ENCODE results near the gene RAB11FIP4. TPM values are rescaled to one million over a fixed set of nuclear protein-coding genes. Genes with fewer than 3 reads are reported as not detected.

RAB11FIP4 gene
- total RNA-seq, 1 donor from 2014 or later, result 103 TPM

DNA sequence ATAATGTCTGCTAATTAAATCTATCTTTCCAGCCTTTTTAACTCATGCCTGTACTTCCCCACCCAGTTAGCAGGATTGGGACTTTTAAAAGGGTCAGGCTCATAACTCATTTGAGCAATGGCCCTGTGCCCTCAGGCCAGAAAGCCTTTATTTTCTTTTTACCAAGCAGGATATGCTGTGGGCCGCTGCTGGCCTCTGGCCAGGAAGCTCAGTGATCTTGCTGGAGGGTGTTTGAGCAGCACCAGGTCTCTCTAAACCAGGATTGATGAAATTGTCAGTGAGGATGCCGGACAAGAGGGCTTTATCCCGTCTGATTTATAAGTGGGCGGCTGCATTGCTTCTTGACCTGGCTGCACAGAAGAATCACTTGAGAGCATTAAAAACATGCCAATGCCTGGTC lies 187.8 kb downstream of the RAB11FIP4 start:
- DNase-seq, result no peak
- TF ChIP-seq, protein P1, sequence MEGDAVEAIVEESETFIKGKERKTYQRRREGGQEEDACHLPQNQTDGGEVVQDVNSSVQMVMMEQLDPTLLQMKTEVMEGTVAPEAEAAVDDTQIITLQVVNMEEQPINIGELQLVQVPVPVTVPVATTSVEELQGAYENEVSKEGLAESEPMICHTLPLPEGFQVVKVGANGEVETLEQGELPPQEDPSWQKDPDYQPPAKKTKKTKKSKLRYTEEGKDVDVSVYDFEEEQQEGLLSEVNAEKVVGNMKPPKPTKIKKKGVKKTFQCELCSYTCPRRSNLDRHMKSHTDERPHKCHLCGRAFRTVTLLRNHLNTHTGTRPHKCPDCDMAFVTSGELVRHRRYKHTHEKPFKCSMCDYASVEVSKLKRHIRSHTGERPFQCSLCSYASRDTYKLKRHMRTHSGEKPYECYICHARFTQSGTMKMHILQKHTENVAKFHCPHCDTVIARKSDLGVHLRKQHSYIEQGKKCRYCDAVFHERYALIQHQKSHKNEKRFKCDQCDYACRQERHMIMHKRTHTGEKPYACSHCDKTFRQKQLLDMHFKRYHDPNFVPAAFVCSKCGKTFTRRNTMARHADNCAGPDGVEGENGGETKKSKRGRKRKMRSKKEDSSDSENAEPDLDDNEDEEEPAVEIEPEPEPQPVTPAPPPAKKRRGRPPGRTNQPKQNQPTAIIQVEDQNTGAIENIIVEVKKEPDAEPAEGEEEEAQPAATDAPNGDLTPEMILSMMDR (IDR thresholded peaks at IDR 0.05; ENCODE audit: partially characterized antibody, unreplicated experiment), result no peak
- peaks cover 2% of the 10 kb centered on the region for H3K27me3 Mint-ChIP-seq (ENCODE audit: unreplicated experiment)
- no peak overlapping the region for H3K4me3 Mint-ChIP-seq (ENCODE audit: unreplicated experiment)
- H3K4me1 Mint-ChIP-seq (ENCODE audit: low read depth, unreplicated experiment), result no peaks in the 10 kb centered on the region
- H3K36me3 Mint-ChIP-seq (ENCODE audit: unreplicated experiment), result no peaks in the 10 kb centered on the region
- H3K27ac Mint-ChIP-seq (ENCODE audit: unreplicated experiment), result no peak overlapping the region
- H3K9me3 Mint-ChIP-seq (ENCODE audit: unreplicated experiment), result no peaks in the 10 kb centered on the region

DNA sequence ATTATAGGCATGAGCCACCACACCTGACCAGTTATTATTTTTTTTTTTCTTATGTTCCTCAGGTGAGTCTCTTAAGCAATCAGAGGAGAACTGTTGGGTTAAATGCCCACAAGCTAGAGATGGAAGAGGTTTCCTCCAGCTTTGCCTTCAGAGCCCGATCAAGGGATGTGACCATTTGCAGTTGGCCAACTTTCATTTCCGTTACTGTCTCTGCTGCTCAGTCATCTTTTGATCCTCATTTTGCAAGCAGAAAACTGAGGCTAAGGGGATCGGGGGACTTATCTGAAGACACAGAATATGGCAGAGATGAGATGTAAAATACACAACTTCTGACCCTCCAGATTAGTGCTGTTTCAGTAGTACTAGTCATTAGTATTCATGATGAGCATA lies 188.8 kb downstream of the RAB11FIP4 start:
- Mint-ChIP-seq H3K27me3 (ENCODE audit: unreplicated experiment) (peaks cover 2% of the 10 kb centered on the region), H3K36me3 (ENCODE audit: unreplicated experiment) (no peaks in the 10 kb centered on the region), H3K4me1 (ENCODE audit: low read depth, unreplicated experiment) (no peaks in the 10 kb centered on the region), H3K4me3 (ENCODE audit: unreplicated experiment) (no peak overlapping the region), H3K27ac (ENCODE audit: unreplicated experiment) (no peak overlapping the region), H3K9me3 (ENCODE audit: unreplicated experiment) (no peaks in the 10 kb centered on the region)
- DNase-seq, result no peak
- TF ChIP-seq, protein P1 (IDR thresholded peaks at IDR 0.05; ENCODE audit: partially characterized antibody, unreplicated experiment), result no peak

DNA sequence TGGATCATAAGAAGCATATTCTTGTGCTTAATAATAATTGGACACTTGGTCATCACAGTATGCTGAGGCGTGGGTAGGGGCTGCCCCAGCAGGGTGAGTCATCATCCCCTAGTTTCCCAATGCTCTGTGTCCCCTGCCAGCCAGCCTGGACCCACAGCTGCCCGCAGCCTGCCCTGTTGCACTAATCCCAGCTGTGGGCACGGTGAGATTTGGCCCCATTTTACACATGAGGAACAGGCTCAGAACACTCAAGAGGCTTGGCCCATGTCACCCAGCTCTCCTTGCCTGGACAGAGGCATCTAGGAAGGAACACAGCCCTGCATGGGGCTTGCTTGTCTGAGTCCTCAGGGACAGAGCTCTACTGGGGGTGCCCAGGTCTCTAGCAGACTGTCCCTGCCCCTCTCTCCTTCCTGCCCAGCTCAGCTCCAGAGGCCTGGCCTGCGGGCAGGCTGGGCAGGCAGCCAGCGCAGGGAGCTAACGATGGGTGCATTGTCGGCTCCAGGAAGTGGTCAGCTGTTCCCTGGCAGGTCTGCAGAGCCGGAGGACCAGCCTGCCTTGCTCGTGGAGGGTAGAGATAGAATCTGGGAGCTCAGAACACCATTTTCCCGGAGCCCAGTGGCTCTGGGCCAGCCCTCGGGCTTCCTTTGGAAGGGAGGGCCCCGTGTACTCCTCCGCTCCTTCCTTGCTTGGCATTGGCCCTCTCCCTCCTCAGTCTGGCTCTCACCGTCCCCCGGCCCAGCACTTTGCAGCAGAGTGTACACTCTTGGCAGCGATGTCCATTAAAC lies 189.4 kb downstream of the RAB11FIP4 start:
- H3K27me3 Mint-ChIP-seq (ENCODE audit: unreplicated experiment), result no peaks in the 10 kb centered on the region
- TF ChIP-seq, protein P1 (IDR thresholded peaks at IDR 0.05; ENCODE audit: partially characterized antibody, unreplicated experiment), result no peak
- H3K4me3 Mint-ChIP-seq (ENCODE audit: unreplicated experiment), result no peak overlapping the region
- H3K9me3 Mint-ChIP-seq (ENCODE audit: unreplicated experiment), result no peaks in the 10 kb centered on the region
- no peaks in the 10 kb centered on the region for H3K4me1 Mint-ChIP-seq (ENCODE audit: low read depth, unreplicated experiment)
- no peaks in the 10 kb centered on the region for H3K36me3 Mint-ChIP-seq (ENCODE audit: unreplicated experiment)
- DNase-seq, result no peak
- no peak overlapping the region for H3K27ac Mint-ChIP-seq (ENCODE audit: unreplicated experiment)

DNA sequence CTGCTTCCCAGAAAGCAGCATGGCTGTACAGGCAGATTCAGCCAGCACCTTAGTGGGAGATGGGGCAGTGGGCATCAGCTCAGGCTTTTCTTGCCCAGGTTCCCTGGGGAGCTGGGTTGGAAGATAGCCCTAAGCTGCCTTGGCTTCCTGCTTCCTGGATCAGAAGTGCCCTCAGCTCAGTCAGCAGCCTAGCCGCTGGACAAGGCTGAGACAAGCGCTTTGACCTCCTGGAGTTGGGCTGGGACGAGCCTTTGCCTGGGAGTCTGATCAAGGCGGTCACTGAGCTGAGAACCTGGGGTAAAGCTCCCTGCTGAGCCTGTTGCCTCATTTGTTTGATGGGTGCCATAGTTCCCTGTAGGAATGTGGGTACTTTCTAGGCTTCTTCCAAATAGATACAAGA lies 190.0 kb downstream of the RAB11FIP4 start:
- H3K27ac Mint-ChIP-seq (ENCODE audit: unreplicated experiment), result no peak overlapping the region
- no peak overlapping the region for H3K4me3 Mint-ChIP-seq (ENCODE audit: unreplicated experiment)
- no peaks in the 10 kb centered on the region for H3K36me3 Mint-ChIP-seq (ENCODE audit: unreplicated experiment)
- no peak for DNase-seq
- H3K27me3 Mint-ChIP-seq (ENCODE audit: unreplicated experiment), result no peaks in the 10 kb centered on the region
- no peaks in the 10 kb centered on the region for H3K9me3 Mint-ChIP-seq (ENCODE audit: unreplicated experiment)
- TF ChIP-seq, protein P1 (IDR thresholded peaks at IDR 0.05; ENCODE audit: partially characterized antibody, unreplicated experiment), result no peak
- H3K4me1 Mint-ChIP-seq (ENCODE audit: low read depth, unreplicated experiment), result no peaks in the 10 kb centered on the region

DNA sequence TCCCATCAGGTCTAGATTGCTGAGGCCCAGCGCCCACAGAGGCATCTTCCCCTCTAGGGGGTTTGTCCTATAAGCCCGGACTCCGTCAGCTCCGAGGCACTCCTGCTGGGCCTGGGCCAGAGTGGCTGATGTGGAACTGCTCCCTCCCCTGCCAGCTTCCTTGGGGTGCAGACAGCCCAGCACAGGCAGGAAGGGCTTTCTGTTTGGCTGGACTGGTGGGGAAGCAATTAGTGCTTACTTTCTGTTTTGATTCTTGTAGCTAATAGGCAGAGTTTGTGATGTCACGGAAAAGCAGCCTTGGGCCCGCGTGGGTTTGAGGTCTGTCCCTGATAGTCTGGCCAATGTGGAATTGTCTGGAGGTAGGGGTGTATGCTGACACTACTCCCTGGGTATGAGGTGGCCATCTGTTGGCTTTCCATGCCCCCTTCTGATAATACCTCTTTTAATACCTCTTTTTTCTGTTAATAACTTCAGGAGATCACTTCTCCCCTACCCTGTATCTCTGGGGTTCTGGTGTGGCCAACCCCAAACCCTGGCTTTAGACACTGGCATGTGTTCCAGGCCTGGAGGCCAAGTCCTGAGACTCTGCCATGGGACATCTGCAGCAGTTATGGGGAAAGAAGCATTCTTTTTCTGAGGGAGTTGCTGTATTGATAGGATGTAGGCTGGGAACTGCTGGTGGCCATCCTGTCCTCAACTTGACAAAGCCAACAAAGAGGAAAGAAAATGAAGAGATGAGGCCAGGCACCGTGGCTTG lies 190.9 kb downstream of the RAB11FIP4 start:
- H3K36me3 Mint-ChIP-seq (ENCODE audit: unreplicated experiment), result no peaks in the 10 kb centered on the region
- TF ChIP-seq, protein P1 (IDR thresholded peaks at IDR 0.05; ENCODE audit: partially characterized antibody, unreplicated experiment), result no peak
- DNase-seq, result no peak
- no peak overlapping the region for H3K4me3 Mint-ChIP-seq (ENCODE audit: unreplicated experiment)
- H3K4me1 Mint-ChIP-seq (ENCODE audit: low read depth, unreplicated experiment), result no peaks in the 10 kb centered on the region
- no peak overlapping the region for H3K27ac Mint-ChIP-seq (ENCODE audit: unreplicated experiment)
- H3K27me3 Mint-ChIP-seq (ENCODE audit: unreplicated experiment), result no peaks in the 10 kb centered on the region
- H3K9me3 Mint-ChIP-seq (ENCODE audit: unreplicated experiment), result no peaks in the 10 kb centered on the region

All from glutamatergic neuron (in vitro differentiated cells).